Measurements from ENCODE around the gene BMI1. TPM values are rescaled to one million over a fixed set of nuclear protein-coding genes. Genes with fewer than 3 reads are reported as not detected.

BMI1 gene
- total RNA-seq, 1 experiment from 2014 or later, result 73.9 TPM

GRCh38 chr10:22323538-22324305 lies 2.8 kb downstream of the BMI1 start:
- no peaks in the 10 kb centered on the region for H3K9me3 ChIP-seq (replicated peaks)
- H3K4me1 ChIP-seq (replicated peaks), result peaks cover 27% of the 10 kb centered on the region
- H3K4me3 ChIP-seq, result no peak overlapping the region
- no peak overlapping the region for H3K27ac ChIP-seq
- H3K27me3 ChIP-seq (replicated peaks), result peaks cover 36% of the 10 kb centered on the region
- DNase-seq (ENCODE audit: low read depth in 1 of 2, low spot score in 2 of 2), result no peak
- H3K36me3 ChIP-seq, result peaks cover 14% of the 10 kb centered on the region

DNA sequence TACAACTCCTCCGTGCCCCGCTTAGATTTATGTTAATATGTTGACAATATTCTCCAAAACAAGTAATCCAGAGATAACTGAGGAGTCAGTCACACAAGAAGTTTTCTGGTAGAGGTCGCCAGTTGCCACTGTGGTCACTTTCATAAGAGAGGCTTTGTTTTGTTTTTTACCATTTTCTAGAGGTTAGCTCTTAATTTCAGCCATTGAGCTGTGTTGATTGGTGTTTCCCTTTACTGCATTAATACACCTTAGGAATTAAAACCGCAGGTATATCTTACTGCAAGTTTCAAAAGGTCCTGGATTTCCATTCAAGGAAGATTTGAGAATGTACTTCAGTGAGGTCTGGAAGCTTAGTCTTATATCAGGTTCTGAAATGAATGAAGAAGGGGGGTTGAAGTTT lies 3.5 kb downstream of the BMI1 start:
- no peak for DNase-seq (ENCODE audit: low read depth in 1 of 2, low spot score in 2 of 2)
- Histone ChIP-seq H3K4me3 (no peak overlapping the region), H3K4me1 (replicated peaks) (peaks cover 27% of the 10 kb centered on the region), H3K36me3 (peaks cover 18% of the 10 kb centered on the region), H3K9me3 (replicated peaks) (no peaks in the 10 kb centered on the region), H3K27me3 (replicated peaks) (peaks cover 36% of the 10 kb centered on the region), H3K27ac (no peak overlapping the region)

DNA sequence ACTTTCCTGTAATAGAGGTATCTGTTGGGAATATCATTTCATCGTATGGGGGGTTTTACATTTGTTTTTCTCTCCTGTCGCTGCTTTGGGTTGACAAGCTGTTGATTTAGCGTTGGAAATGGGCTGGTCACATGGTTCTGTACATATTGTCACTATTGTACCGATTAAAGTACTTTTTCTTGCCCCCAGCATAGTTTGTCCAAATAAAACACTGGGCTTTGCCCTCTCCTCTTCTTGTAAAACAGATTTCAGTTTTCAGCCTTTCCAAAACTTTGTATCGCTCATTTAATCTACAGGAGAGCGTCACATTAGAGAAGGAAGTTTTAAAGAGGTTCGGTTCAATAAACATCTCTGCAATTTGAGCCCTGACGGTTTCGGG lies 4.0 kb downstream of the BMI1 start:
- Histone ChIP-seq H3K4me1 (replicated peaks) (peaks cover 24% of the 10 kb centered on the region), H3K27ac (no peak overlapping the region), H3K9me3 (replicated peaks) (no peaks in the 10 kb centered on the region), H3K27me3 (replicated peaks) (peaks cover 36% of the 10 kb centered on the region), H3K4me3 (peak overlapping the region; percentile 54), H3K36me3 (peaks cover 23% of the 10 kb centered on the region)
- DNase-seq (ENCODE audit: low read depth in 1 of 2, low spot score in 2 of 2), result no peak

DNA sequence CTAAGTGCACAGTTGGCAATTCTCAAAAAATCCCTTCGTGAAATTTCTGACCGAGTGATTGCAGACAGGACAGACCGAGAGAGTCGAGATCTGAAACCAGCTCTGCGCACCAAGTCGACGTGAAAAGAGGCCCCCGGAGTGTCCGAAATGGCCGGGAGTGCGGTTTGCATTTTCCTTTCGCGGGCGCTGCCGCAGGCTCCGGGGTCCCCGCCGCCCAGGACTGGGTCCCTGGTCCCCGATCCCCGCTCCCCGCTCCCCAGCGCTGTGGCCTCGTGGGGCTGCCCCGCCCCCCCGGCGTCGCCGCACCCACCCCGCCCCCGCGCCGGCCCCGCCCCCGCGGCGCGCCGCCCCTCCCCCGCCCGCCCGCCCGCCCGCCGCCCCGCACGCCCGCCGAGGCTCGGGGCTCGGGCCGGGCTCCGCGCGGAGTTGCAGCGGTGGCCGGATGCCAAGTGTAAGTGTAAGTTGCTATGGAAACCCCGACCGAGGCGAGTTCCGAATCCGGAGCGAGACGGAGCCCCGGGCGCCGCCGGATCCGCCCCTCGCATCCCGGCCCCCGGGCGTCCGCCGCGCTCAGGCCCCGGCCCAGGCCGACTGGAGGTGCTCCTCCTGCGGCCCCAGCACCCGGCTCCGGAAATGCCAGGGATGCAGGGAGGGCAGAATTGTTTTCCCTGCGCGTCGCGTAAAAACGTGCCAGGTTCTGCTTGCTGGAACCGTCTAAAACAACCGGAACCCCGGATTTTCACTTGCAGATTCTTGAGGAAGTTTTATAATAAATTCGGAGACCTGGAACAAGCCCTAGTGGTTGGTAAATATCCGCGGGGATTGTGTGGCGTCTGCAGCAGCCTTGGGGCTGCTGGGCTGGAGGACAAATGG lies 4.6 kb downstream of the BMI1 start:
- peaks cover 25% of the 10 kb centered on the region for H3K36me3 ChIP-seq
- H3K27me3 ChIP-seq (replicated peaks), result peaks cover 36% of the 10 kb centered on the region
- peak overlapping the region; percentile 54 for H3K4me3 ChIP-seq
- H3K4me1 ChIP-seq (replicated peaks), result peaks cover 21% of the 10 kb centered on the region
- no peaks in the 10 kb centered on the region for H3K9me3 ChIP-seq (replicated peaks)
- no peak overlapping the region for H3K27ac ChIP-seq
- peak; percentile 73 to 74 for DNase-seq (ENCODE audit: low read depth in 1 of 2, low spot score in 2 of 2)

DNA sequence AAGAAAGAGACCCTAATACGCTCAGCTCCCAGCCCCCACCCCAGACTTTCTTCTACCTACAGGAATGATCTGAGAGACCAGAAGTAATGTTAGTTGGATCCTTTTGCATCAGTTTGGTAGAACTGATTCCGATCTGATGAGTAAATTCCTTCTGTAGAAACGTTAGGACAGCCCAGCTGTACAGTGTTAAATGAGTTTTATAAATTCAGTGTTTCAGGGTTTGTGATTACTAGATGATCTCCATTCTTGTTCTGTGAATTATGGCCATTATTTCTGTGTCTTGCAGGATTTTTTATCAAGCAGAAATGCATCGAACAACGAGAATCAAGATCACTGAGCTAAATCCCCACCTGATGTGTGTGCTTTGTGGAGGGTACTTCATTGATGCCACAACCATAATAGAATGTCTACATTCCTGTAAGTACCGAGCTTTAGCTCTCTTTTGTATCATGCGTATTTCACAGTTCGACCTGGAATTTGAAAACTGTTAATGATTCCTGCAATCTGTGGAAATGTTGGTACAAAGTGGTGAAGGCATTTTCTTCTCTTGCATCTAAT lies 5.3 kb downstream of the BMI1 start:
- no peak for DNase-seq (ENCODE audit: low read depth in 1 of 2, low spot score in 2 of 2)
- no peaks in the 10 kb centered on the region for H3K9me3 ChIP-seq (replicated peaks)
- H3K27ac ChIP-seq, result no peak overlapping the region
- peaks cover 21% of the 10 kb centered on the region for H3K4me1 ChIP-seq (replicated peaks)
- H3K36me3 ChIP-seq, result peaks cover 24% of the 10 kb centered on the region
- peak overlapping the region; percentile 54 for H3K4me3 ChIP-seq
- H3K27me3 ChIP-seq (replicated peaks), result peaks cover 35% of the 10 kb centered on the region

DNA sequence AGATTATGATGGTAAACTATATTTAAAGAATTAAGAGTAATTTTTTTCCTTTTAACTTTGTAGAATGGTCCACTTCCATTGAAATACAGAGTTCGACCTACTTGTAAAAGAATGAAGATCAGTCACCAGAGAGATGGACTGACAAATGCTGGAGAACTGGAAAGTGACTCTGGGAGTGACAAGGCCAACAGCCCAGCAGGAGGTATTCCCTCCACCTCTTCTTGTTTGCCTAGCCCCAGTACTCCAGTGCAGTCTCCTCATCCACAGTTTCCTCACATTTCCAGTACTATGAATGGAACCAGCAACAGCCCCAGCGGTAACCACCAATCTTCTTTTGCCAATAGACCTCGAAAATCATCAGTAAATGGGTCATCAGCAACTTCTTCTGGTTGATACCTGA lies 8.3 kb downstream of the BMI1 start:
- H3K36me3 ChIP-seq, result peaks cover 22% of the 10 kb centered on the region
- H3K27ac ChIP-seq, result no peak overlapping the region
- no peak for DNase-seq (ENCODE audit: low read depth in 1 of 2, low spot score in 2 of 2)
- no peaks in the 10 kb centered on the region for H3K9me3 ChIP-seq (replicated peaks)
- H3K4me1 ChIP-seq (replicated peaks), result peaks cover 13% of the 10 kb centered on the region
- H3K4me3 ChIP-seq, result no peak overlapping the region
- peaks cover 11% of the 10 kb centered on the region for H3K27me3 ChIP-seq (replicated peaks)

- H3K9me3 ChIP-seq (replicated peaks), result peaks cover 10% of the 10 kb centered on the region
- no peak for DNase-seq (ENCODE audit: low read depth in 1 of 2, low spot score in 2 of 2)
Observed at GRCh38 chr10:22332116-22332692, 11.3 kb downstream of the BMI1 start.

DNA sequence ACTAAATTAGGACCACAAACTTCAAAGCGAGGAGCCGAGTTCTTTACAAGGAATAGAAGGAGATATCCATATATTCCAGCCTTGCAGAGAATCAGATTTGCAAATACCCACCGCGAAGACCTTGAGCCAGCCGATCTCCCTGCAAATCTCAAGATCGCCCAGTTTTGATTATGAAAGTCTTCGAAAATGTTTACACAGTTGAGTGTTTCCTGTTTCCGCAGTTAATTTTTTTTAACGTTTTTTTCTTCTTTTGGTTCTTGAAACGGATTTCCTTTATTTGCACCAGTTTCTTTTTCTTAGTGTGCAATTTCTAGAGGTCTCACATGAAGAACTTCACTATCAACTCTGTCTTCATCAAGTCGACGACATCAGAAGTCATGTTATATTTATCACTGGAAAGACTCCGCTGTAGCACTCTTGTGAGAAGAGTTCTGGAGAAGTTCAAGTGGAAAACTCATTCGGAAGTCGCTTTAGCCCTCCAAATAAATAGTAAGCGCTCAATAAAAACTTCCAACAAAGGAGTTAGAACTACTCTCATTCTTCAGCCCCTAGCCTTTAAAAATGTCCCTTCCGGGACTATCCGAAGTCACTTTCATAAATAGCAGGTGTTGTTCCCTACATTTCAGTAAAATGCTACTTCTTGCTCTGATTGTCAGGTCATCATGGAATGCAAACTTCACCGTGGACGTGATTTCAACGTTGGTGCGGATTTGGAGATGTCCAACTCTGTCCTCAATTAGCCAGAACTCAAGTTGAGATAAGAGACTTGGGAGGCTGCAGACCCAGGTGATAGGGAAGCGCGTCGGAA lies 12.5 kb downstream of the BMI1 start:
- H3K27me3 ChIP-seq (replicated peaks), result peaks cover 32% of the 10 kb centered on the region

More at GRCh38 chr10:22332116-22332692, 11.3 kb downstream of the BMI1 start:
- Histone ChIP-seq H3K36me3 (peaks cover 14% of the 10 kb centered on the region), H3K27ac (no peak overlapping the region), H3K27me3 (replicated peaks) (peaks cover 21% of the 10 kb centered on the region), H3K4me1 (replicated peaks) (peaks cover 7% of the 10 kb centered on the region), H3K4me3 (no peak overlapping the region)

DNA sequence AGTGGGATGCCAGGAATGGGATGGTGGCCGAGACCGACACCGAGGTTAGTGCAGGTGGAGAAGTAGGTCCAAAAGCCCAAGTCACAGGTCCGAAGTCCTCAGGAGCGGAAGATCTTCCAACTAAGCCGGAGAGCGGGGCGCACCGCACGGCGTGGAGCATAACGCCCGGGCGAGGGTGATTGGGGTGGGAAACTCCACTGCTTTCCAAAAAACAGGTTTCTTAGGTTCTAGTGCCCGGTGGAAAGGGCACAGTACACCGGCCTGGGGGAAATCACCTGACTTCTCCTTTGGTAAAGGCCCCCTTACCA lies 13.0 kb downstream of the BMI1 start:
- no peak overlapping the region for H3K27ac ChIP-seq
- no peak for DNase-seq (ENCODE audit: low read depth in 1 of 2, low spot score in 2 of 2)
- peaks cover 7% of the 10 kb centered on the region for H3K4me1 ChIP-seq (replicated peaks)
- no peak overlapping the region for H3K4me3 ChIP-seq
- peaks cover 10% of the 10 kb centered on the region for H3K9me3 ChIP-seq (replicated peaks)
- peaks cover 11% of the 10 kb centered on the region for H3K36me3 ChIP-seq
- H3K27me3 ChIP-seq (replicated peaks), result peaks cover 38% of the 10 kb centered on the region

More for the DNA sequence above, 12.5 kb downstream of the BMI1 start:
- H3K27ac ChIP-seq, result no peak overlapping the region
- no peak overlapping the region for H3K4me3 ChIP-seq
- DNase-seq (ENCODE audit: low read depth in 1 of 2, low spot score in 2 of 2), result no peak
- peaks cover 7% of the 10 kb centered on the region for H3K4me1 ChIP-seq (replicated peaks)
- H3K9me3 ChIP-seq (replicated peaks), result peaks cover 10% of the 10 kb centered on the region
- peaks cover 11% of the 10 kb centered on the region for H3K36me3 ChIP-seq

DNA sequence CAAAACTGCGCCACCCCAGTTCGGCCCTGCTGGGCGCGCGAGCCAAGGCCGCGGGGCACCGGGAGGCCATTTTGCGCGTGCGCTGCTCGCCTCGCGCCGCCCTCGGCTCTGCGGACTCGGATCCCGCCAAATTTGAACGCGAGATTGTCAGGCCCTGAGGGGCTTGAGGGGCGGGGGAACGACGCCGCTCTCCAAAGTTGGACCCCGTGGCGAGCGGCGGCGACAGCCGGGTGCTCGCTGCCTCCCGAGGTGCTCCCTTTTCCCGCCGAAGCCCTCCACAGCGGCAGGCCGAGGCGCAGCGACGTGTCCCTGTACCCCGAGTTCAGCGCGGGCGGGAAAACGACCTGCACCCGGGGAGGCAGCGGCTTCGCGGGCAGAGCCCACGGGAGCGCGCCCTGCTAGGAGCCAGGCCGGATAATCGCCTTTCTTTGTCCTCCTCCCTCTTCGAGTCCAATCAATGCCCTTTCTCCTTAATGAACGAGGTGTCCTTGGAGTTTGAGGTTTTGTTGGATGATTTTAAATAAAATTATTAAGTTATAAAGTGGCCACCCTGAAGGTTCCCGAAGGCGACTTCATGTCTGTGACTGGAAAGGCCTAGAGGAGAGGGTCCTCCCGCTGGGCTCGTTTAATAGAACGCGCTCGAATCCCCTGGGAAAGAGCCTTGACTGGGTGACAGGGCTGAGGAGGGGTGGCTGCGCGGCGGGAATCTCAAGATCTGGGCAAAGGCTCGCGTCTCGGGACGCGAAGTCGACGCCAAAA lies 13.7 kb downstream of the BMI1 start:
- DNase-seq (ENCODE audit: low read depth in 1 of 2, low spot score in 2 of 2), result no peak
- peaks cover 44% of the 10 kb centered on the region for H3K27me3 ChIP-seq (replicated peaks)
- H3K4me1 ChIP-seq (replicated peaks), result peaks cover 7% of the 10 kb centered on the region

GRCh38 chr10:22335173-22335933 lies 14.5 kb downstream of the BMI1 start:
- Histone ChIP-seq H3K4me3 (no peak overlapping the region), H3K36me3 (peaks cover under 1% of the 10 kb centered on the region; the same call in 1 of the 2 replicates), H3K27me3 (replicated peaks) (peaks cover 49% of the 10 kb centered on the region), H3K27ac (no peak overlapping the region), H3K9me3 (replicated peaks) (peaks cover 10% of the 10 kb centered on the region), H3K4me1 (replicated peaks) (peaks cover 10% of the 10 kb centered on the region)
- no peak for DNase-seq (ENCODE audit: low read depth in 1 of 2, low spot score in 2 of 2)

More for the DNA sequence above, 13.7 kb downstream of the BMI1 start:
- peaks cover 4% of the 10 kb centered on the region for H3K36me3 ChIP-seq
- H3K27ac ChIP-seq, result no peak overlapping the region
- peaks cover 10% of the 10 kb centered on the region for H3K9me3 ChIP-seq (replicated peaks)
- H3K4me3 ChIP-seq, result no peak overlapping the region
